Activated T-cell treated with anti-CD3 and anti-CD28 coated beads, Interleukin-2, amount 50 U/mL, for 4 hours (primary cell): ENCODE data around the gene RABGAP1. TPM values are rescaled to one million over a fixed set of nuclear protein-coding genes. Genes with fewer than 3 reads are reported as not detected.

ENCODE experiments used
- ATAC-seq, 2 donors: fragments of 200-7000 bp; cut with Tn5 transposase; one replicate each; pipeline ENCODE4 v1.10.0; 2021
- DNase-seq: peaks from one replicate; pipeline ENCODE4 v3.0.0-alpha.2; 2020
- H3K27me3 Mint-ChIP-seq: one replicate; pipeline ENCODE4 v1.8.0; 2021; ENCODE audit warnings: low read depth, mixed read lengths
- H3K36me3 Mint-ChIP-seq: one replicate; pipeline ENCODE4 v1.8.0; 2022; ENCODE audit warnings: mixed read lengths; ENCODE audit not compliant: insufficient read depth
- H3K4me1 Mint-ChIP-seq: one replicate; pipeline ENCODE4 v1.8.0; 2021; ENCODE audit warnings: low read depth, mixed read lengths
- H3K4me3 Mint-ChIP-seq: one replicate; pipeline ENCODE4 v1.8.0; 2021; ENCODE audit warnings: mild to moderate bottlenecking, moderate library complexity, mixed read lengths
- H3K9me3 Mint-ChIP-seq: one replicate; pipeline ENCODE4 v1.8.0; 2021; ENCODE audit warnings: mixed read lengths
- total RNA-seq, 3 donors: library from RNA; stranded (reverse); gene quantifications; one replicate each; pipeline ENCODE4 v1.2.1, GENCODE V29; 2021

The RABGAP1 gene
- total RNA-seq, 3 donors from 2014 or later, result 14.3 to 17.1 (median 16.7) TPM

DNA sequence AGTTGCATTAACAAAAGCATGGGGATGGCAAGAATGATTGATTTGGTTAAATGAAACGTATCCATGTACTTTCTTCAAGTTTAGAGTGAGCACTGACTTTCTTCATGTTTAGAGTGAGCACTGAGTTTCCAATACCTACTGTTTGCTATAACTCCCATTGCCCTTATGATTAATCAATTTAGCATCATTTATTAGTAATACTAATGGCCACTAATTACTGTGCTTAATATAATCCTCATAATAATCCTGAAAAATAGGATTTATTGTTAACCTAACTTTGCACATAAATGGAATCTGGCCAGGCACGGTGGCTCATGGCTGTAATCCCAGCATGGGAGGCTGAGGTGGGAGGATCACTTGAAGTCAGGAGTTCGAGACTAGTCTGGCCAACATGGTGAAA lies 70.6 kb downstream of the RABGAP1 start:
- Mint-ChIP-seq H3K9me3 (no peaks in the 10 kb centered on the region), H3K27me3 (no peaks in the 10 kb centered on the region), H3K4me3 (no peak overlapping the region), H3K4me1 (no peaks in the 10 kb centered on the region), H3K36me3 (peaks cover 39% of the 10 kb centered on the region)
- DNase-seq (no peak), ATAC-seq (no peak)

- no peak for ATAC-seq
Observed at GRCh38 chr9:123011878-123012528, 71.2 kb downstream of the RABGAP1 start.

DNA sequence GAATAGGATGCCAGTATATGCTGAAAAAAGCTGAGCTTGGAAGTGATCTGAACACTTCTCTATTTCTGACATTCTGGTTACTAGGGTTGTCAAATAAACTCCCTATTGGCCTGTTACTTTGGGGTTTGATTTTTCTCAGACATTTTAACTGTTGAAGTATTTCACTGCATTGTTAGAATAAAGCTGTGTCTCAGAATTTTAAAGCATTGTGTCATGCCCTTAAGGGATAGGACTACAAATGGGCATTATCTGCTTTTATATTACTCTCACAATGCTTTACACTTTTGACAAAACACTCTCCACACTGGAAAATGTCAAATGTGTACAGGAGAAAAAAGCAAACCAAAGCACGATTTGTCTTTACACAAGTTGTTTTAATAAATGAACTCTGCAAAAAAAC lies 75.8 kb downstream of the RABGAP1 start:
- no peak for ATAC-seq
- no peak overlapping the region for H3K4me3 Mint-ChIP-seq

More at GRCh38 chr9:123011878-123012528, 71.2 kb downstream of the RABGAP1 start:
- Mint-ChIP-seq H3K36me3 (peaks cover 39% of the 10 kb centered on the region), H3K9me3 (no peaks in the 10 kb centered on the region), H3K4me1 (no peaks in the 10 kb centered on the region), H3K27me3 (no peaks in the 10 kb centered on the region), H3K4me3 (no peak overlapping the region)
- no peak for DNase-seq

GRCh38 chr9:123020796-123021195 lies 80.0 kb downstream of the RABGAP1 start:
- no peaks in the 10 kb centered on the region for H3K27me3 Mint-ChIP-seq
- H3K9me3 Mint-ChIP-seq, result no peaks in the 10 kb centered on the region
- H3K4me3 Mint-ChIP-seq, result no peak overlapping the region
- no peak for DNase-seq
- H3K36me3 Mint-ChIP-seq, result peaks cover 25% of the 10 kb centered on the region
- no peak for ATAC-seq
- H3K4me1 Mint-ChIP-seq, result no peaks in the 10 kb centered on the region

More for the DNA sequence above, 75.8 kb downstream of the RABGAP1 start:
- DNase-seq, result no peak
- Mint-ChIP-seq H3K36me3 (peaks cover 43% of the 10 kb centered on the region), H3K9me3 (no peaks in the 10 kb centered on the region), H3K4me1 (no peaks in the 10 kb centered on the region), H3K27me3 (no peaks in the 10 kb centered on the region)

DNA sequence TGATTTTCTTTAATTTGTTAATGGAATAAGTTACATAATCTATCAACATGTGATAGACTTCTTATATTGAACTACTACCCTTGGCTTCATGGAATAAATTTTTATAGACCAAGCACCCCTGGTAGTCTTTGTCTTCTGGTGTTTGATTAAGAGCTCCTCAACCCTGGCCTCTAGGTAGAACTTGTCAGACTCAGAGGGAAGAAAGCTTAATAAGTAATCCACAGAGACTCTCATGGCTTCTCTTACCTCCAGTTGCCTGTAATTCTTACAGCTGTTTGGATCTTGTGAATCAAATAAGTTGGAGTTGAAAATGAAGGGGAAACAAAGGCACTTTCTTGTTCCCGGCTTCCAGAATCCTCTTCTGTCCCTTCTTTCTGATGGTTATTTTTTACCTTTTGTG lies 85.6 kb downstream of the RABGAP1 start:
- H3K4me3 Mint-ChIP-seq, result no peak overlapping the region
- peaks cover 33% of the 10 kb centered on the region for H3K36me3 Mint-ChIP-seq
- ATAC-seq (no peak), DNase-seq (no peak)
- H3K9me3 Mint-ChIP-seq, result no peaks in the 10 kb centered on the region
- H3K4me1 Mint-ChIP-seq, result no peaks in the 10 kb centered on the region
- H3K27me3 Mint-ChIP-seq, result no peaks in the 10 kb centered on the region

- DNase-seq (no peak), ATAC-seq (no peak)
- H3K36me3 Mint-ChIP-seq, result peaks cover 30% of the 10 kb centered on the region
- no peak overlapping the region for H3K4me3 Mint-ChIP-seq
- no peaks in the 10 kb centered on the region for H3K27me3 Mint-ChIP-seq
- no peaks in the 10 kb centered on the region for H3K4me1 Mint-ChIP-seq
- no peaks in the 10 kb centered on the region for H3K9me3 Mint-ChIP-seq
Observed at GRCh38 chr9:123027517-123027916, 86.7 kb downstream of the RABGAP1 start.

DNA sequence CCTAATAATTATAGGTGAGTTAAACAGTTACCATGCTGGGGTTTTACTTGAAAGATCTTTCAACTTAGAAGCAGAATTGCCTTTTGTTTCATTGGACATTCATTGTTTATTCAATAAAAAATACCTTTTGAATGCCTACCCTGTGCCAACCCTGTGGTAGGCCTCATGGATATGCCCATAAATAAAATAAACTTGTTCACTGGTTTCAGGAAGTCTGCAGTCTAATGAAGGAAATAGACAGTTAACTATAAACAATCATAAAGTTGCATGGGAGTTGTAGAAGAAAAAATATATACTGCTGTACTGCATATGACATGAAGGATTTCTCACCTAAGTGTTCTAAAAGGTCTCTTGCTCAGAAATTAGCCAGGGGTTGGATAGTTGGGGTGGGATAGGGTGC lies 87.3 kb downstream of the RABGAP1 start:
- Mint-ChIP-seq H3K9me3 (no peaks in the 10 kb centered on the region), H3K4me3 (no peak overlapping the region), H3K27me3 (no peaks in the 10 kb centered on the region), H3K4me1 (no peaks in the 10 kb centered on the region), H3K36me3 (peaks cover 26% of the 10 kb centered on the region)
- DNase-seq, result no peak
- ATAC-seq, result no peak

DNA sequence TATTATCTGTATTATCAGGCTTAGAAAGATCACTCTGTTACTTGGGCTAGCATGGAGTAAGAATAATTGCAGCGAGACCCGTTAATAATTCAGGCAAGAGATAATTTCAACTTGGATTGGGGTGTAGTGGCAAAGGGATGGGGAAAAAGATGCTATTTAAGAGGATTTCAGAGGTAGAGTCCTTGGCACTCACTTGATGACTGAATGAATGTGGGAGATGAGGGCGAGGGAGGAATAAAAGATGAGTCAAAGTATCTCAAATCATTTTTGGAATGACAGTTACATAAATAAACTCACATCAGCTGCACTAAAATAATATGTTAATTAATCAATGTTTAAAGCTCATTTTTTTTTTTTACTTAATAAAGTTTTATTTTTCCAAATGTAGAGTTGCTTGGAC lies 88.2 kb downstream of the RABGAP1 start:
- Mint-ChIP-seq H3K36me3 (peaks cover 26% of the 10 kb centered on the region), H3K4me3 (no peak overlapping the region), H3K9me3 (no peaks in the 10 kb centered on the region), H3K27me3 (no peaks in the 10 kb centered on the region), H3K4me1 (no peaks in the 10 kb centered on the region)
- ATAC-seq, result no peak
- DNase-seq, result no peak

GRCh38 chr9:123031963-123032362 lies 91.1 kb downstream of the RABGAP1 start:
- Mint-ChIP-seq H3K9me3 (no peaks in the 10 kb centered on the region), H3K4me1 (no peaks in the 10 kb centered on the region), H3K27me3 (no peaks in the 10 kb centered on the region), H3K4me3 (no peak overlapping the region), H3K36me3 (peaks cover 25% of the 10 kb centered on the region)
- ATAC-seq (no peak), DNase-seq (no peak)

GRCh38 chr9:123033352-123033751 lies 92.5 kb downstream of the RABGAP1 start, which contains the start of gene GPR21:
GPR21 (plus strand) TSS chr9:123033667; CDS start chr9:123034567, 900 bp downstream.
- H3K9me3 Mint-ChIP-seq, result no peaks in the 10 kb centered on the region
- peaks cover 2% of the 10 kb centered on the region for H3K4me1 Mint-ChIP-seq
- ATAC-seq (no peak), DNase-seq (no peak)
- H3K4me3 Mint-ChIP-seq, result no peak within 1 kb of the TSS
- no peaks in the 10 kb centered on the region for H3K27me3 Mint-ChIP-seq
- H3K36me3 Mint-ChIP-seq, result peaks cover 25% of the 10 kb centered on the region

DNA sequence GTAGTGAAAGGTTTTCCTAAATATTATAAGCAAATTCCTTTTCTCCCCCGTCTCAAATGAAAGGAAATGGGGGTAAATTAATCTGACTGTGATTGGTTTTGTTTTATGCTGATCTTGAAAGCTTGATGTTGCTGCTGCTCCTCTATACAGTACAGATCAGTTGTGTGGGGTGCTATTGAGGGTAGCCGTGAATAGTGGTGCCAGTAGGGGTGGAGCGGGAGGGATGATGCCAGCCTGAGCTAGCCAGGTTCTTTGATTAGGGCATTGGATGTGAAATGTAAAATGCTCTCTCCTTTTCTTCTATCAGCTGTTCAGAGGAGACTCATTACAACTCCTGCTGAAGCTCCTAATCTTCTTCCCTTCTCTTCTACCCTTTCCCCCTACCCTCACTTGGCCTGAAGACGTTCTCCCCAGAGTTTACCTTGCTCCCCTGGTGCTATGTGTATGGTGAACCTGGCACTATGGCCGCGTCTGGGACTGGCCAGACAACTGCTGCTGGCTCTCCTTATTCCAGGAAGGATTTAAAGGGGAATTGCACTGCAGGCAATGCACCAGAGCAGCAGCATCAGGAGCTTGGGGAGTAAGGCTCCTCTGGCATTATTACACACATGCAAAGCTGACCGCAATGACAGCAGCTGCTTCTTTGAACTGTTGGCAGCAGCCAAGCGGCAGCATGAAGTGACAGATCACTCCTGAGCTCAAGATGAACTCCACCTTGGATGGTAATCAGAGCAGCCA lies 93.2 kb downstream of the RABGAP1 start:
- Mint-ChIP-seq H3K27me3 (no peaks in the 10 kb centered on the region), H3K9me3 (no peaks in the 10 kb centered on the region), H3K4me3 (no peak overlapping the region), H3K4me1 (peaks cover 2% of the 10 kb centered on the region), H3K36me3 (peaks cover 25% of the 10 kb centered on the region)
- no peak for DNase-seq
- ATAC-seq, result no peak

DNA sequence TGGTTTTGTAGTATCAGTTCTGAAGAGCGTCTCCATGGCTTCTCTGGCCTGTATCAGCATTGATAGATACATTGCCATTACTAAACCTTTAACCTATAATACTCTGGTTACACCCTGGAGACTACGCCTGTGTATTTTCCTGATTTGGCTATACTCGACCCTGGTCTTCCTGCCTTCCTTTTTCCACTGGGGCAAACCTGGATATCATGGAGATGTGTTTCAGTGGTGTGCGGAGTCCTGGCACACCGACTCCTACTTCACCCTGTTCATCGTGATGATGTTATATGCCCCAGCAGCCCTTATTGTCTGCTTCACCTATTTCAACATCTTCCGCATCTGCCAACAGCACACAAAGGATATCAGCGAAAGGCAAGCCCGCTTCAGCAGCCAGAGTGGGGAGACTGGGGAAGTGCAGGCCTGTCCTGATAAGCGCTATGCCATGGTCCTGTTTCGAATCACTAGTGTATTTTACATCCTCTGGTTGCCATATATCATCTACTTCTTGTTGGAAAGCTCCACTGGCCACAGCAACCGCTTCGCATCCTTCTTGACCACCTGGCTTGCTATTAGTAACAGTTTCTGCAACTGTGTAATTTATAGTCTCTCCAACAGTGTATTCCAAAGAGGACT lies 94.2 kb downstream of the RABGAP1 start:
- H3K4me1 Mint-ChIP-seq, result peaks cover 2% of the 10 kb centered on the region
- peaks cover 20% of the 10 kb centered on the region for H3K36me3 Mint-ChIP-seq
- ATAC-seq (no peak), DNase-seq (no peak)
- H3K9me3 Mint-ChIP-seq, result no peaks in the 10 kb centered on the region
- no peak overlapping the region for H3K4me3 Mint-ChIP-seq
- H3K27me3 Mint-ChIP-seq, result no peaks in the 10 kb centered on the region

DNA sequence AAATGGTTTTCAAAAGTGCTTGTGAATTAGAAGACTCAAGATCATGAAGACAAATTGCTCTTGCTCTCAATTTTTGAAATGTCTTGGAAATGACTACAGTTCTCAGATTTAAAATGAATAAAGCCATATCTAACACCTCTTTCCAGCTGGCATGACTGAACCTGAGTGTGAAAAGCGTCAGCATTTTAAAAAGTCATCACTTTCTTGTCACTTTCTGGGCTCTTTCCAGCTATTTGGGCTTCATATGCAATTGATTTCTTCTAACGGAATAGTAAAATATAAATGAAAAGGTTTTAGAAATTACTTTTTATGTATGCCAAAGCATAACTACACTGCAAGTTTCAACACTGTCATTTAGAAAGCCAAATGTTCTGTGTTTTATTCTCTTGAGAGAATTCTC lies 95.0 kb downstream of the RABGAP1 start:
- Mint-ChIP-seq H3K4me3 (no peak overlapping the region), H3K36me3 (peaks cover 20% of the 10 kb centered on the region)

DNA sequence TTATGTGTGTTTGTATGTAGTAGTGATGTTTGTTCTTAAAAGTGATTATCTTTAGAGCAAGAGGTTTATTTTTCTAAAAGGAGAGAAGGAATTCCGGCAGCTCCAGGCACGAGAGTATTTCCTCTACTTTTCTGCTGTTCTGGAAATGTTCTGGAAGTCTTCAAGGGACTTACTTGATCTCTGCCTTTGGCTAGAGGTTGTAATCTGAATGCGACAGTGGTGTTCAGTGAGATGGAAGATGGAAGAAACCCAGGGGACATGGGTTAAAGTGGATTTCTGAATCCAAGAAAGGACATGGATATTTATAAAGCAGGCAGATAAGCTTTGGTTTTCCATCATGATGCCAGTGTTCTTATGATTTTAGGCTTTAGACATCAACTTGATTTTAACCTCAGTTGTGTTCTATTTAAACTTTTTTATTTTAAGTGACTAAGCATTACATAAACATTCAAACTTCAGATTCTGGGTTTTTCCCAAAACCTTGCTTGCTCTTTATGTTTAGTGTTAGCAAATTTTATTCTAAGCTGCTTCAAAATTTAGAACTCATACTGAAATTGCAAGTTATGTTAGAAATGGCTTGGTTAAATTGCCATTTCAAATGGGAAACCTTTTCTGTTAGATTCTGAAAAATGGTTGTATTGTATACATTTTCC lies 96.2 kb downstream of the RABGAP1 start:
- no peaks in the 10 kb centered on the region for H3K27me3 Mint-ChIP-seq
- ATAC-seq, result no peak
- no peaks in the 10 kb centered on the region for H3K9me3 Mint-ChIP-seq
- DNase-seq, result no peak
- no peak overlapping the region for H3K4me3 Mint-ChIP-seq
- peaks cover 24% of the 10 kb centered on the region for H3K36me3 Mint-ChIP-seq
- H3K4me1 Mint-ChIP-seq, result peaks cover 2% of the 10 kb centered on the region

More for the DNA sequence above, 95.0 kb downstream of the RABGAP1 start:
- Mint-ChIP-seq H3K27me3 (no peaks in the 10 kb centered on the region), H3K9me3 (no peaks in the 10 kb centered on the region), H3K4me1 (peaks cover 2% of the 10 kb centered on the region)
- DNase-seq (no peak), ATAC-seq (no peak)
